Heart left ventricle (tissue), 16 donors: ENCODE results near the gene FAM184A. TPM values are rescaled to one million over a fixed set of nuclear protein-coding genes. Genes with fewer than 3 reads are reported as not detected.
"Not testable (repeated sequence)": the region's sequence is repeated elsewhere in the genome, so short reads cannot be mapped to it uniquely, and the experiment has no call there.

ENCODE experiments used
- ATAC-seq, 4 donors: fragments of 200-7000 bp; cut with Tn5 transposase; one replicate each; pipeline ENCODE4 v1.9.1; 2020 to 2022; ENCODE audit warnings: moderate library complexity in 4 of 4, mild to moderate bottlenecking in 3 of 4, moderate number of reproducible peaks in 1 of 4
- DNase-seq, 5 donors: peaks; one replicate each; pipeline ENCODE4 v3.0.0-alpha.2; 2020
- H3K27ac ChIP-seq, 12 donors: fragments of 200-600 bp; sonication (generic) in 4 of 12; one replicate each; pipeline versions ENCODE4 v1.5.0 to v1.8.0; 2016 to 2022; ENCODE audit warnings: mild to moderate bottlenecking in 2 of 12
- H3K27me3 ChIP-seq, 9 donors: fragments of 200-600 bp; sonication (generic) in 2 of 9; one replicate each; pipeline versions ENCODE4 v1.5.1 to v1.8.0; 2016 to 2022; ENCODE audit warnings: mild to moderate bottlenecking in 3 of 9
- H3K36me3 ChIP-seq, 9 donors: fragments of 200-600 bp; sonication (generic) in 2 of 9; one replicate each; pipeline versions ENCODE4 v1.5.0 to v1.8.0; 2018 to 2022; ENCODE audit warnings: mild to moderate bottlenecking in 2 of 9
- H3K4me1 ChIP-seq, 12 donors: fragments of 200-600 bp; sonication (generic) in 4 of 12; one replicate each; pipeline versions ENCODE4 v1.5.0 to v1.8.0; 2016 to 2022; ENCODE audit warnings: mild to moderate bottlenecking in 3 of 12
- H3K4me3 ChIP-seq, 12 donors: fragments of 200-600 bp; sonication (generic) in 4 of 12; one replicate each; pipeline versions ENCODE4 v1.5.0 to v1.8.0; 2017 to 2022; ENCODE audit warnings: mild to moderate bottlenecking in 9 of 12, moderate library complexity in 4 of 12
- H3K9me3 ChIP-seq, 12 donors: fragments of 200-600 bp; sonication (generic) in 4 of 12; one replicate each; pipeline versions ENCODE4 v1.5.0 to v1.8.0; 2016 to 2022; ENCODE audit warnings: mild to moderate bottlenecking in 1 of 12
- CTCF ChIP-seq, 12 donors: fragments of 200-600 bp; sonication (generic) in 4 of 12; IDR thresholded peaks; one replicate each; pipeline versions ENCODE4 v1.5.0 to v1.8.0; 2018 to 2022; ENCODE audit warnings: antibody characterized with exemption in 12 of 12, mild to moderate bottlenecking in 5 of 12
- POLR2A ChIP-seq, 2 donors: fragments of 450-650 bp; IDR thresholded peaks; one replicate each; pipeline ENCODE4 v1.6.1; 2017; ENCODE audit warnings: antibody characterized with exemption in 2 of 2, mild to moderate bottlenecking in 2 of 2, moderate library complexity in 2 of 2
- whole genome bisulfite sequencing, 4 donors: extraction: QIAGEN DNeasy Blood & Tissue Kit in 2 of 4; methylation state at CpG; one replicate each; pipeline versions ENCODE4 v1.1.5 to v1.1.7; 2013 to 2018; 5-methylcytosine and 5-hydroxymethylcytosine counted together
- intact Hi-C, 10 donors: fragments of 100-400 bp; cut with DNase I; formaldehyde crosslinking; loops; one replicate each; pipeline versions ENCODE4 v1.11.1 to v1.14.2; 2022
- polyA plus RNA-seq, 2 donors: library from polyadenylated mRNA; stranded (reverse); fragments of 200-250 nt; gene quantifications; one replicate each; pipeline ENCODE4 v1.2.3, GENCODE V29; 2013
- total RNA-seq, 9 donors: library from RNA; depleted of rRNA in 2 of 9; stranded (reverse); fragments of >200 nt in 2 of 9; fragmentation: NEBNext Ultra II Directional in 3 of 9; extraction: Animal tissue kit (Norgen Biotek cat#: 25700) in 3 of 9; gene quantifications; one replicate each; pipeline versions ENCODE4 v1.1.0 to v1.2.4, GENCODE V29; 2016 to 2023
- donor health status: ischemic (EF 13 %, LVEDD 7.1; RV severe dilation, severe dysfunction).
- donor health status: healthy with polysubstance abuse.
- donor health status: DM: no; HTN: yes; CAD: no.
- donor health status: DM: no; HTN: no; CAD: no.
- donor health status: ischemic (EF 25% LVEDD 6.9; RV normal size, moderate dysfunction).
- donor health status: ischemic (EF 25% LVEDD 5.7; RV mildly dilated, moderate dysfunction).
- donor health status: healthy.
- donor health status: DM: yes; HTN: yes; CAD: no.
- donor health status: ischemic (EF 35%, LVEDD 5.7; RV mildly dilated, moderate dysfunction).
- donor health status: nonischemic (EF 11% LVEDD 7.7; RV severe dilation, severe dysfunction).
- donor health status: DM: yes; HTN: yes; CAD: no.
- donor health status: PGD.
- donor health status: ischemic (EF 29% LVEDD 5.4; RV normal size, mild dysfunction).
- donor health status: nonischemic (EF 23%, LVEDD 6.1; RV moderate dilation, normal function).

FAM184A gene
- total and polyA plus RNA-seq, 11 donors = 0.16 to 1.1 (median 0.45) TPM

- Histone ChIP-seq H3K4me1 (no peaks in the 10 kb centered on the region), H3K27ac (no peak overlapping the region), H3K4me3 (no peak overlapping the region), H3K27me3 (no peaks in the 10 kb centered on the region), H3K9me3 (no peaks in the 10 kb centered on the region), H3K36me3 (no peaks in the 10 kb centered on the region)
- WGBS, 4 donors = 67 to 79% (median 73%) methylated on average over 4 of the region's 4 CpGs
- DNase-seq (no peak), ATAC-seq (peak in 2 of 4 donors; percentile 48 to 63)
- TF ChIP-seq POLR2A (IDR thresholded peaks at IDR 0.05) = no peak
- TF ChIP-seq CTCF (IDR thresholded peaks at IDR 0.05) = no peak
- intact Hi-C loops = no loop called here
Observed at GRCh38 chr6:119119989-119120388, 41.5 kb upstream of the FAM184A start.

GRCh38 chr6:119119062-119119461 lies 40.6 kb upstream of the FAM184A start:
- H3K27ac ChIP-seq, intact Hi-C loops, DNase-seq, H3K4me3 ChIP-seq, H3K27me3 ChIP-seq, H3K36me3 ChIP-seq, H3K4me1 ChIP-seq, H3K9me3 ChIP-seq, ATAC-seq: not testable (repeated sequence)
- 65 to 86% (median 73%) methylated on average over 13 of the region's 13 CpGs for WGBS, 4 donors

GRCh38 chr6:119116712-119117281 lies 38.3 kb upstream of the FAM184A start:
- intact Hi-C loops = no loop called here
- ATAC-seq = no peak

GRCh38 chr6:119113961-119114360 lies 35.5 kb upstream of the FAM184A start:
- H3K36me3 ChIP-seq = no peaks in the 10 kb centered on the region
- H3K4me3 ChIP-seq = no peak overlapping the region
- H3K27me3 ChIP-seq = no peaks in the 10 kb centered on the region
- 97 to 98% (median 98%) methylated on average over 1 of the region's 1 CpG for WGBS, 4 donors
- no peak for ATAC-seq
- no peak overlapping the region for H3K27ac ChIP-seq
- no peak for DNase-seq
- no peak for TF ChIP-seq CTCF (IDR thresholded peaks at IDR 0.05)
- TF ChIP-seq POLR2A (IDR thresholded peaks at IDR 0.05) = no peak
- peaks cover 0 to 6% (median 0%) of the 10 kb centered on the region in 12 donors for H3K4me1 ChIP-seq
- intact Hi-C loops = loop anchor here in 2 of 10 donors (5.0 kb wide), 2 partner anchors 147 to 217 kb away; no protein-coding TSS in a partner anchor
- H3K9me3 ChIP-seq = no peaks in the 10 kb centered on the region

More at GRCh38 chr6:119116712-119117281, 38.3 kb upstream of the FAM184A start:
- no peak for DNase-seq
- Histone ChIP-seq H3K36me3 (no peaks in the 10 kb centered on the region), H3K9me3 (no peaks in the 10 kb centered on the region), H3K27ac (no peak overlapping the region), H3K4me3 (no peak overlapping the region), H3K27me3 (no peaks in the 10 kb centered on the region), H3K4me1 (no peaks in the 10 kb centered on the region)
- WGBS, 4 donors = 45 to 67% (median 56%) methylated on average over 3 of the region's 3 CpGs
- no peak for TF ChIP-seq POLR2A (IDR thresholded peaks at IDR 0.05)
- TF ChIP-seq CTCF (IDR thresholded peaks at IDR 0.05) = peak in 2 of 12 donors; percentile 14 to 31
